Measurements from ENCODE around the gene TECR.
A peak's percentile ranks its signal among the peaks of the same experiment; 100 is the strongest.
"Not testable (repeated sequence)": the region's sequence is repeated elsewhere in the genome, so short reads cannot be mapped to it uniquely, and the experiment has no call there.

TECR gene

GRCh38 chr19:14576363-14576762 lies 47.0 kb downstream of the TECR start:
- H3K27ac Mint-ChIP-seq (ENCODE audit: low read depth), result no peak overlapping the region
- H3K27me3 Mint-ChIP-seq, result no peaks in the 10 kb centered on the region
- ATAC-seq (replicated peaks; ENCODE audit: extremely low read depth, poor library complexity, severe bottlenecking), result no peak
- no peak overlapping the region for H3K4me3 Mint-ChIP-seq
- peaks cover 6% of the 10 kb centered on the region for H3K36me3 Mint-ChIP-seq (ENCODE audit: insufficient read depth)
- no peak for DNase-seq (ENCODE audit: low spot score in 2 of 2)
- peaks cover 16% of the 10 kb centered on the region for H3K4me1 Mint-ChIP-seq
- H3K9me3 Mint-ChIP-seq, result no peaks in the 10 kb centered on the region

GRCh38 chr19:14577264-14577663 lies 47.9 kb downstream of the TECR start:
- no peak for ATAC-seq (replicated peaks; ENCODE audit: extremely low read depth, poor library complexity, severe bottlenecking)
- DNase-seq (ENCODE audit: low spot score in 2 of 2), result no peak
- peaks cover 11% of the 10 kb centered on the region for H3K4me1 Mint-ChIP-seq
- no peak overlapping the region for H3K4me3 Mint-ChIP-seq
- no peak overlapping the region for H3K27ac Mint-ChIP-seq (ENCODE audit: low read depth)
- no peaks in the 10 kb centered on the region for H3K27me3 Mint-ChIP-seq
- H3K36me3 Mint-ChIP-seq (ENCODE audit: insufficient read depth), result peaks cover 1% of the 10 kb centered on the region
- H3K9me3 Mint-ChIP-seq, result no peaks in the 10 kb centered on the region

GRCh38 chr19:14577885-14578427 lies 48.6 kb downstream of the TECR start:
- Mint-ChIP-seq H3K27ac (ENCODE audit: low read depth) (no peak overlapping the region), H3K9me3 (no peaks in the 10 kb centered on the region), H3K27me3 (no peaks in the 10 kb centered on the region), H3K4me3 (no peak overlapping the region), H3K4me1 (peaks cover 11% of the 10 kb centered on the region), H3K36me3 (ENCODE audit: insufficient read depth) (peaks cover 1% of the 10 kb centered on the region)
- ATAC-seq (replicated peaks; ENCODE audit: extremely low read depth, poor library complexity, severe bottlenecking), result no peak
- DNase-seq (ENCODE audit: low spot score in 2 of 2), result no peak

- Mint-ChIP-seq H3K4me1 (no peaks in the 10 kb centered on the region), H3K27ac (ENCODE audit: low read depth) (no peak overlapping the region), H3K9me3 (no peaks in the 10 kb centered on the region), H3K36me3 (ENCODE audit: insufficient read depth) (peaks cover 4% of the 10 kb centered on the region), H3K27me3 (no peaks in the 10 kb centered on the region), H3K4me3 (no peak overlapping the region)
- ATAC-seq (replicated peaks; ENCODE audit: extremely low read depth, poor library complexity, severe bottlenecking), result no peak
- DNase-seq (ENCODE audit: low spot score in 2 of 2), result no peak
Observed at GRCh38 chr19:14580623-14581237, 51.3 kb downstream of the TECR start.

GRCh38 chr19:14582894-14583340 lies 53.5 kb downstream of the TECR start, which contains the start of gene CLEC17A:
Gene CLEC17A, plus strand, starts transcription at chr19:14583084. Its CDS starts 77 bp downstream, at chr19:14583161.
- Mint-ChIP-seq H3K36me3 (ENCODE audit: insufficient read depth) (peaks cover 4% of the 10 kb centered on the region), H3K27me3 (peaks cover 5% of the 10 kb centered on the region), H3K4me3 (peak within 1 kb of the TSS; percentile 42), H3K27ac (ENCODE audit: low read depth) (no peak within 1 kb of the TSS), H3K9me3 (no peaks in the 10 kb centered on the region), H3K4me1 (no peaks in the 10 kb centered on the region)
- ATAC-seq (replicated peaks; ENCODE audit: extremely low read depth, poor library complexity, severe bottlenecking) (no peak), DNase-seq (ENCODE audit: low spot score in 2 of 2) (no peak)

GRCh38 chr19:14584372-14584771 lies 55.0 kb downstream of the TECR start:
- H3K27me3 Mint-ChIP-seq; H3K27ac Mint-ChIP-seq (ENCODE audit: low read depth); DNase-seq (ENCODE audit: low spot score in 2 of 2); ATAC-seq (replicated peaks; ENCODE audit: extremely low read depth, poor library complexity, severe bottlenecking); H3K9me3 Mint-ChIP-seq; H3K36me3 Mint-ChIP-seq (ENCODE audit: insufficient read depth); H3K4me1 Mint-ChIP-seq; H3K4me3 Mint-ChIP-seq: not testable (repeated sequence)

GRCh38 chr19:14585187-14585586 lies 55.8 kb downstream of the TECR start:
- H3K9me3 Mint-ChIP-seq; H3K36me3 Mint-ChIP-seq (ENCODE audit: insufficient read depth); H3K4me3 Mint-ChIP-seq; H3K27me3 Mint-ChIP-seq; H3K27ac Mint-ChIP-seq (ENCODE audit: low read depth); DNase-seq (ENCODE audit: low spot score in 2 of 2); H3K4me1 Mint-ChIP-seq: not testable (repeated sequence)
- ATAC-seq (replicated peaks; ENCODE audit: extremely low read depth, poor library complexity, severe bottlenecking), result peak; percentile 36

GRCh38 chr19:14589433-14589832 lies 60.0 kb downstream of the TECR start:
- DNase-seq (ENCODE audit: low spot score in 2 of 2); ATAC-seq (replicated peaks; ENCODE audit: extremely low read depth, poor library complexity, severe bottlenecking): not testable (repeated sequence)
- peaks cover 13% of the 10 kb centered on the region for H3K27me3 Mint-ChIP-seq

GRCh38 chr19:14595558-14595957 lies 66.2 kb downstream of the TECR start:
- DNase-seq (ENCODE audit: low spot score in 2 of 2), result no peak
- peaks cover 4% of the 10 kb centered on the region for H3K36me3 Mint-ChIP-seq (ENCODE audit: insufficient read depth)
- H3K9me3 Mint-ChIP-seq, result peaks cover 9% of the 10 kb centered on the region
- no peaks in the 10 kb centered on the region for H3K4me1 Mint-ChIP-seq
- H3K27ac Mint-ChIP-seq (ENCODE audit: low read depth), result no peak overlapping the region
- H3K27me3 Mint-ChIP-seq, result peaks cover 9% of the 10 kb centered on the region
- no peak for ATAC-seq (replicated peaks; ENCODE audit: extremely low read depth, poor library complexity, severe bottlenecking)
- no peak overlapping the region for H3K4me3 Mint-ChIP-seq

More at GRCh38 chr19:14589433-14589832, 60.0 kb downstream of the TECR start:
- H3K36me3 Mint-ChIP-seq (ENCODE audit: insufficient read depth); H3K27ac Mint-ChIP-seq (ENCODE audit: low read depth); H3K9me3 Mint-ChIP-seq; H3K4me3 Mint-ChIP-seq; H3K4me1 Mint-ChIP-seq: not testable (repeated sequence)

GRCh38 chr19:14599548-14600147 lies 70.3 kb downstream of the TECR start:
- Mint-ChIP-seq H3K9me3 (peaks cover 9% of the 10 kb centered on the region), H3K36me3 (ENCODE audit: insufficient read depth) (peaks cover 3% of the 10 kb centered on the region), H3K27me3 (peaks cover 3% of the 10 kb centered on the region), H3K4me3 (no peak overlapping the region), H3K4me1 (no peaks in the 10 kb centered on the region), H3K27ac (ENCODE audit: low read depth) (no peak overlapping the region)
- ATAC-seq (replicated peaks; ENCODE audit: extremely low read depth, poor library complexity, severe bottlenecking) (no peak), DNase-seq (ENCODE audit: low spot score in 2 of 2) (no peak)

- Mint-ChIP-seq H3K4me1 (no peaks in the 10 kb centered on the region), H3K36me3 (ENCODE audit: insufficient read depth) (peaks cover 3% of the 10 kb centered on the region), H3K4me3 (no peak overlapping the region), H3K27ac (ENCODE audit: low read depth) (no peak overlapping the region), H3K9me3 (no peaks in the 10 kb centered on the region), H3K27me3 (no peaks in the 10 kb centered on the region)
- DNase-seq (ENCODE audit: low spot score in 2 of 2), result no peak
- no peak for ATAC-seq (replicated peaks; ENCODE audit: extremely low read depth, poor library complexity, severe bottlenecking)
Observed at GRCh38 chr19:14603990-14604387, 74.6 kb downstream of the TECR start.

- DNase-seq (ENCODE audit: low spot score in 2 of 2) (no peak), ATAC-seq (replicated peaks; ENCODE audit: extremely low read depth, poor library complexity, severe bottlenecking) (no peak)
- H3K27ac Mint-ChIP-seq (ENCODE audit: low read depth), result no peak overlapping the region
- no peaks in the 10 kb centered on the region for H3K27me3 Mint-ChIP-seq
- no peak overlapping the region for H3K4me3 Mint-ChIP-seq
- H3K4me1 Mint-ChIP-seq, result no peaks in the 10 kb centered on the region
- no peaks in the 10 kb centered on the region for H3K9me3 Mint-ChIP-seq
- H3K36me3 Mint-ChIP-seq (ENCODE audit: insufficient read depth), result peaks cover 3% of the 10 kb centered on the region
Observed at GRCh38 chr19:14606627-14607026, 77.2 kb downstream of the TECR start.

- no peak for DNase-seq (ENCODE audit: low spot score in 2 of 2)
- Mint-ChIP-seq H3K27ac (ENCODE audit: low read depth) (no peak overlapping the region), H3K4me3 (no peak overlapping the region), H3K4me1 (no peaks in the 10 kb centered on the region), H3K36me3 (ENCODE audit: insufficient read depth) (no peaks in the 10 kb centered on the region), H3K27me3 (peaks cover 4% of the 10 kb centered on the region), H3K9me3 (no peaks in the 10 kb centered on the region)
- ATAC-seq (replicated peaks; ENCODE audit: extremely low read depth, poor library complexity, severe bottlenecking), result no peak
Observed at GRCh38 chr19:14611051-14611450, 81.7 kb downstream of the TECR start.
